Activated CD4-positive, alpha-beta T cell treated with anti-CD3 and anti-CD28 coated beads, Interleukin-2, amount 10 ng/mL, durations not matched to agents 7 days and 5 days (primary cell): ENCODE measurements around the gene MARCHF6. TPM values are rescaled to one million over a fixed set of nuclear protein-coding genes. Genes with fewer than 3 reads are reported as not detected.
"Not testable (repeated sequence)": the region's sequence is repeated elsewhere in the genome, so short reads cannot be mapped to it uniquely, and the experiment has no call there.

Source experiments
- CTCF ChIA-PET: fragments of 350-600 bp; sonication (Branson Sonifier 250); formaldehyde crosslinking; loops from one replicate; lab custom pipeline; 2021; ENCODE audit warnings: antibody characterized with exemption; lab: Charles Lee
- POLR2A ChIA-PET: fragments of 350-600 bp; sonication (Branson Sonifier 250); formaldehyde crosslinking; loops from one replicate; lab custom pipeline; 2021; ENCODE audit warnings: antibody characterized with exemption; lab: Charles Lee
- DNase-seq: peaks from one replicate; pipeline ENCODE4 v3.0.0-alpha.2; 2020
- H3K27ac Mint-ChIP-seq: one replicate; pipeline ENCODE4 v1.8.0; 2021; ENCODE audit warnings: mild to moderate bottlenecking, moderate library complexity, mixed read lengths
- H3K27me3 Mint-ChIP-seq: one replicate; pipeline ENCODE4 v1.8.0; 2021; ENCODE audit warnings: mixed read lengths
- H3K36me3 Mint-ChIP-seq: one replicate; pipeline ENCODE4 v1.8.0; 2021; ENCODE audit warnings: low read depth, mixed read lengths
- H3K4me1 Mint-ChIP-seq: one replicate; pipeline ENCODE4 v1.8.0; 2021; ENCODE audit warnings: mixed read lengths
- H3K4me3 Mint-ChIP-seq: one replicate; pipeline ENCODE4 v1.8.0; 2021; ENCODE audit warnings: mild to moderate bottlenecking, moderate library complexity, mixed read lengths
- H3K9me3 Mint-ChIP-seq: one replicate; pipeline ENCODE4 v1.8.0; 2021; ENCODE audit warnings: mixed read lengths
- total RNA-seq, 2 experiments: library from RNA; stranded (reverse); gene quantifications; one replicate each; pipeline ENCODE4 v1.2.3, GENCODE V29; 2021

Gene MARCHF6
- 10 to 100 TPM; 84.7 to 93.6 TPM for total RNA-seq

- ChIA-PET POLR2A (interaction anchor here (0.5 to 0.6 kb wide), 2 partner anchors 29 to 103 kb away, joined by 3 to 4 read pairs; partner anchors contain the start of genes ATPSCKMT and CCT5), CTCF (interaction anchor here (0.5 to 1.7 kb wide), 3 partner anchors 11 to 304 kb away, joined by 3 to 6 read pairs (median 4); no protein-coding TSS in a partner anchor)
- peaks cover 7% of the 10 kb centered on the region for H3K36me3 Mint-ChIP-seq
- H3K27ac Mint-ChIP-seq, result peak within 1 kb of the TSS; percentile 99
- no peaks in the 10 kb centered on the region for H3K9me3 Mint-ChIP-seq
- no peaks in the 10 kb centered on the region for H3K27me3 Mint-ChIP-seq
- H3K4me3 Mint-ChIP-seq, result peak within 1 kb of the TSS; percentile 98
- H3K4me1 Mint-ChIP-seq, result peaks cover 39% of the 10 kb centered on the region
- peak; percentile 95 for DNase-seq
These were observed at the start of gene MARCHF6 for GRCh38 chr5:10353241-10354047. TSS of gene MARCHF6 (plus strand) at chr5:10353695. CDS start at chr5:10353899, 204 bp downstream.

GRCh38 chr5:10303699-10304170 lies 49.8 kb upstream of the MARCHF6 start:
- no peak overlapping the region for H3K4me3 Mint-ChIP-seq
- peaks cover 35% of the 10 kb centered on the region for H3K27me3 Mint-ChIP-seq
- ChIA-PET CTCF (interaction anchor here (0.9 to 1.6 kb wide), 3 partner anchors 20 to 53 kb away, joined by 3 to 5 read pairs (median 5); no protein-coding TSS in a partner anchor), POLR2A (no interaction called here)
- no peak overlapping the region for H3K27ac Mint-ChIP-seq
- H3K9me3 Mint-ChIP-seq, result no peaks in the 10 kb centered on the region
- peaks cover 6% of the 10 kb centered on the region for H3K4me1 Mint-ChIP-seq
- no peaks in the 10 kb centered on the region for H3K36me3 Mint-ChIP-seq
- DNase-seq, result no peak

- no peak overlapping the region for H3K27ac Mint-ChIP-seq
- POLR2A ChIA-PET, result no interaction called here
- DNase-seq, result no peak
- peaks cover 6% of the 10 kb centered on the region for H3K4me1 Mint-ChIP-seq
- H3K9me3 Mint-ChIP-seq, result no peaks in the 10 kb centered on the region
- H3K4me3 Mint-ChIP-seq, result no peak overlapping the region
- peaks cover 38% of the 10 kb centered on the region for H3K27me3 Mint-ChIP-seq
- no peaks in the 10 kb centered on the region for H3K36me3 Mint-ChIP-seq
- CTCF ChIA-PET, result interaction anchor here (1.3 to 1.5 kb wide), 2 partner anchors 9 to 63 kb away, joined by 3 read pairs; no protein-coding TSS in a partner anchor
These were observed 48.6 kb upstream of the MARCHF6 start for GRCh38 chr5:10304932-10305331.

GRCh38 chr5:10306114-10306513 lies 47.4 kb upstream of the MARCHF6 start:
- Mint-ChIP-seq H3K36me3 (no peaks in the 10 kb centered on the region), H3K4me3 (no peak overlapping the region), H3K27me3 (peaks cover 41% of the 10 kb centered on the region), H3K27ac (no peak overlapping the region), H3K4me1 (peaks cover 6% of the 10 kb centered on the region), H3K9me3 (no peaks in the 10 kb centered on the region)
- CTCF ChIA-PET, result no interaction called here
- POLR2A ChIA-PET, result no interaction called here
- DNase-seq, result no peak

- ChIA-PET CTCF (no interaction called here), POLR2A (no interaction called here)
- no peak overlapping the region for H3K4me3 Mint-ChIP-seq
- no peak overlapping the region for H3K27ac Mint-ChIP-seq
- peaks cover 6% of the 10 kb centered on the region for H3K4me1 Mint-ChIP-seq
- no peaks in the 10 kb centered on the region for H3K9me3 Mint-ChIP-seq
- no peak for DNase-seq
- H3K36me3 Mint-ChIP-seq, result no peaks in the 10 kb centered on the region
- H3K27me3 Mint-ChIP-seq, result peaks cover 41% of the 10 kb centered on the region
These were observed 46.7 kb upstream of the MARCHF6 start for GRCh38 chr5:10306806-10307205.

- Mint-ChIP-seq H3K27me3 (peaks cover 41% of the 10 kb centered on the region), H3K4me1 (peaks cover 6% of the 10 kb centered on the region), H3K4me3 (peak within 1 kb of the TSS; percentile 68), H3K9me3 (no peaks in the 10 kb centered on the region), H3K27ac (no peak within 1 kb of the TSS), H3K36me3 (no peaks in the 10 kb centered on the region)
- ChIA-PET CTCF (interaction anchor here (1.1 kb wide), 1 partner anchor 50 kb away, joined by 3 read pairs; no protein-coding TSS in a partner anchor), POLR2A (no interaction called here)
- no peak for DNase-seq
These were observed 46.0 kb upstream of the MARCHF6 start, which contains the start of gene CMBL for GRCh38 chr5:10307206-10308148. TSS of gene CMBL (minus strand) at chr5:10307902. CDS start at chr5:10290762, 17,140 bp downstream.

- Mint-ChIP-seq H3K9me3 (no peaks in the 10 kb centered on the region), H3K4me1 (peaks cover 6% of the 10 kb centered on the region), H3K27me3 (peaks cover 35% of the 10 kb centered on the region), H3K4me3 (peak overlapping the region; percentile 43), H3K27ac (no peak overlapping the region), H3K36me3 (no peaks in the 10 kb centered on the region)
- CTCF ChIA-PET, result interaction anchor here (1.1 kb wide), 1 partner anchor 49 kb away, joined by 3 read pairs; no protein-coding TSS in a partner anchor
- no peak for DNase-seq
- POLR2A ChIA-PET, result no interaction called here
These were observed 44.7 kb upstream of the MARCHF6 start for GRCh38 chr5:10308844-10309243.

GRCh38 chr5:10310066-10310779 lies 43.3 kb upstream of the MARCHF6 start:
- POLR2A ChIA-PET, result no interaction called here
- no peak for DNase-seq
- H3K4me1 Mint-ChIP-seq, result peaks cover 6% of the 10 kb centered on the region
- H3K27ac Mint-ChIP-seq, result no peak overlapping the region
- H3K4me3 Mint-ChIP-seq, result no peak overlapping the region
- H3K36me3 Mint-ChIP-seq, result no peaks in the 10 kb centered on the region
- peaks cover 28% of the 10 kb centered on the region for H3K27me3 Mint-ChIP-seq
- CTCF ChIA-PET, result no interaction called here
- no peaks in the 10 kb centered on the region for H3K9me3 Mint-ChIP-seq

- H3K27ac Mint-ChIP-seq, H3K4me1 Mint-ChIP-seq, H3K36me3 Mint-ChIP-seq, DNase-seq, H3K4me3 Mint-ChIP-seq, CTCF ChIA-PET, H3K9me3 Mint-ChIP-seq, POLR2A ChIA-PET: not testable (repeated sequence)
- H3K27me3 Mint-ChIP-seq, result peaks cover 25% of the 10 kb centered on the region
These were observed 42.5 kb upstream of the MARCHF6 start for GRCh38 chr5:10310835-10311570.

- H3K9me3 Mint-ChIP-seq, result no peaks in the 10 kb centered on the region
- peaks cover 6% of the 10 kb centered on the region for H3K4me1 Mint-ChIP-seq
- H3K36me3 Mint-ChIP-seq, result no peaks in the 10 kb centered on the region
- ChIA-PET CTCF (no interaction called here), POLR2A (no interaction called here)
- no peak overlapping the region for H3K27ac Mint-ChIP-seq
- DNase-seq, result no peak
- peaks cover 17% of the 10 kb centered on the region for H3K27me3 Mint-ChIP-seq
- H3K4me3 Mint-ChIP-seq, result no peak overlapping the region
These were observed 41.7 kb upstream of the MARCHF6 start for GRCh38 chr5:10311595-10312425.

GRCh38 chr5:10315201-10315600 lies 38.3 kb upstream of the MARCHF6 start:
- ChIA-PET CTCF (interaction anchor here (0.5 kb wide), 1 partner anchor 10 kb away, joined by 3 read pairs; no protein-coding TSS in a partner anchor), POLR2A (no interaction called here)
- H3K36me3 Mint-ChIP-seq, result no peaks in the 10 kb centered on the region
- no peak for DNase-seq
- no peaks in the 10 kb centered on the region for H3K9me3 Mint-ChIP-seq
- no peak overlapping the region for H3K27ac Mint-ChIP-seq
- H3K4me1 Mint-ChIP-seq, result no peaks in the 10 kb centered on the region
- no peak overlapping the region for H3K4me3 Mint-ChIP-seq
- H3K27me3 Mint-ChIP-seq, result peaks cover 2% of the 10 kb centered on the region
